ENCODE results near the gene ACVR1B.

Gene ACVR1B

DNA sequence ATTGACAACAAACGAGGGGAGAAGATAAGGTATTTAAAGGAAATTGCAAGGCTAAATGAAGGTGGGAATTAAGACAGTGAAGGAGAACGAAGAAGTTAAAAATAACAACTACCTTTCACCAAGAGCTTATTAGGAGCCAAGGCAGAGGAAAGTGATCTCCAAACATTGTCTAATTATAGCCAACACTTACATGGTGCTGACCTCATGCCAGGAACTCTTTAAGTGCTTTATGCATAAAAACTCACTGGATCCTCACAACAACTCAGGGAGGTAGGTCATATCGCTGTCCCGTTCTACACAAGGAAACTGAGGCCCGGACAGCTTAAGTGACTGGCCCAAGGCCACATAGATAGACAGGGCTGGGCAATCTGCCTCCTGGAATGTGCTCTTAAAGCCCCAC is 74.8 kb downstream of the ACVR1B start:
- no peak for DNase-seq

DNA sequence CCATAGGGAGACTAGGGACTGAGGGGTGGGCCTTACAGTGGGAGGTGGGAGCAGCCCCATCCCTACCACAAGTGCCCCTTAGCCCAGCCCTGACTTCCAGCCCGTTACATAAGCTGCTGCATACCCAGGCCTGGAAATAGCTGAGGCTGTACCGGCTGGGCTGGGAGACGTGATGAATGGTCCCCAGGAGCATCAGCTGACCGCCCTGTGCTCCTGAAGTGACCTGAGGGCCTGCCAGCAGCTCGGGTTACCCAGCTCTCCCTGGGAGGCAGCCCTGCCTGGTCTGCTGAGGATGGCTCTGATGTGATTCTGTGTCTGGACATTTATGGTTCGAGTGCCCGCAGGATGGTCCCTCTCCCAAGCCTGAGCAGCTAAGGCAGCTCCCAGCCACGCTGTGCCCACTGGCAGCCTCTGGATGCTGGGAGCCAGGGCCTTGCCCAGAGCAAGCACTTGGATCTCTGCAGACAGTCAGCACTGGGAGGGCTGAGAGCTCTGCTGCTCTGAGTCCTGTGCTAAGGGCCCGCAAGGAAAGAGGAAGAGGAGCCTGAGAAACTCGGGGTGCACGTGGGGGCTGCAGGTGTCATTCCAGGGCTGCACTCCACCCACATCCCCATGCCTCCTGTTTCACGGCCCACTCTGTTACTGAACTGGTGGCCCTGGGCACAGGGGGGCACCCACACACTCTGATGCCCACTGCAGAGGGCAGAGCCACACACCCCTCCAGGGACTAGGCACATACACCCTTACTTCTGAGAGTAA is 75.8 kb downstream of the ACVR1B start:
- DNase-seq = no peak

DNA sequence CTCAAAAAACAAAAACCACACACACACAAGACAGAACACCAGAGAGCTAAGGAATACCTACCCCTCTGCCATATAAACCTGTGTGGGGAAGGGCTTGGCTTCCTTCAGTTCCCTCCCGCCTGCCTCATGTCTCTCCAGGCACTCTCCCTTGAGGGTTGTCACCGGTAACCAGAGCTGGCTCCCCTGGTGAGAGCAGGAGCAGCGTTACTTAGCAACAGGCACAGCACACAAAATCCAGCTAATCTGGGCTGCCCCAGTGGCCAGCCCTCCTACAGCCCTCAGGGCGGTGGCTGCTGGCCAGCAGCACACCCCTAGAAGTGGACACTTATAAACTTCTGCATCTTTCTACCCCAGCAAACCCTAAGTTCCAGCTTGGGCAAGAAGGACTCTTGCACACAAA is 78.2 kb downstream of the ACVR1B start:
- no peak for DNase-seq

DNA sequence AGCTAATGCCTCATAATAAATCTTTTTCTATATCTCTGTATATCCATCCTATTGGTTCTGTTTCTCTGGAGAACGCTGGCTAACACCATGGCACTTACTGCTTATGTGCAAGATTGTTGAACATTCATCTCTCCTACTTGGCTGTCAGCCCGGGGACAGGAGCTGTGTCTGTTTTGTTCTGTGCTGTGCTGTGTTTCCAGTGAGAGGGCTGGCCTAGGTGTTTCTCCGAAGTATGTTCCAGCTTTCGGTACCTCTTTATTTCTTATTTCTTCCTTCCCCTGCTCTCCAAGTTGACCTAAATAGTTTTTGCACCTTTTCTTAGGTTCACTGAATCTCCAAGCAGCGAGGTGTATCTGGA is 80.9 kb downstream of the ACVR1B start:
- no peak for DNase-seq

DNA sequence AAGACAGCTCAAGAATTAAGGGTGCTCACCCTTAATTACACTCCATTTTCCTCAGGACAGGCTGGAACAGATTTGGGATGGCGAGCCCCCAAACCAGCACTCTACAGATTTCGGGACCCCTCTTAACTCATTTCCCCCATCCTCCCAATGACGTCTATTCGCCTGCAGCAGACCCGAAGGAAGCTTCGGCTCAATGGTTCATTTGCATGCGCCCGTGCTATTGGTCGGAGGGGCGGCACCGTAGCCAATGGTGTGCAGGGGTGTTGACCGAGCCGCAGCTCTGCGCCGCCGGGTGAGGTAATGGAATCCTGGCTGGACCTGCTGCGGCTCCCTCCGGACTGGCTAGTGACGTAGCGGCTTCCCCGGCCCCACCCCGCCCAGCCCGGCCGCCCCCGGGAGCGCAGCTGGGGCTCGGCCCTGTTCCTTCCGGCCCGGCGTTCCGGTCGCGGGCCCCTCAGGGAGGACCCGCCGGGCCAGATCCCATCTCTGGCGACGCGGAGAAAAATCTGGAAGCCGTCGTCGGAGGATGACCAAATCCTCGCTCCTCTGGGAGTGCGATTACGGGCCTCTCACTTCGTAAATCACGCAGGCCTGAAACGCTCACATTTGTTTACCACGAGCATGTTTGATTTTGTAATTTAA is 81.4 kb downstream of the ACVR1B start:
- peak; percentile 87 for DNase-seq

DNA sequence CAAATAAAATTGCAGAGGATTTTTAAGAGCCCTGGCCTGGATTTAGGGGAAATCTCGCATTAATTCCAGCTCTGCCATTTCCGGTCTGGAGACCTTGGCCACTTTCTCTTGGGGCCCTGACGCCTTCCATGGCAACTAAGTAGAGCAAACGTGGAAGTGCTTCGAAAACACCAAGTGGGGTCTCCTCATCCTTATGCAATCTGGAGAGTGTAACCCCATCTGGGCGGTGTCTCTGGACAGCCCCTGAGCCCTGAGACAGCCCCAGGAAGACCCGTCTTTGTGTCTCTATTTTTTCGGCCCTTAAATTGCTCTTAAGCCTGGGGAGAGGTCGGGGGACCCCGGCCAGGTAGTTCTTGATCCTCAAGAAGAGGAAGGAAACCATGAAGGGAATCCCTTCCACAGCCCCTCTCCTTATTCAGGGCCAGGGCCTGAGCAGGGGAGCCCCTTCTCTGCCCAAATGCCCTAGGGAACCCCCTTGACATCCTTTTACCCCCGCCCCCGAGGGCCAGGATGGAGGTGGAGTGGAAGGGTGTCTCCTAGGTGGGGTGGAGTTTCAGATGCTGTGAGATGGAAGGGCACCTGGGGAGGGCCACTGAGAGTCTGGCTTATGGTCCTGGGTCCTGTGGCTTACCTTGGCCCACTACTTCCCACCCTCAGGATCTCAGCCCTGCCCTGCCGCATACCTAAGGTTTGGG is 82.1 kb downstream of the ACVR1B start:
- no peak for DNase-seq

DNA sequence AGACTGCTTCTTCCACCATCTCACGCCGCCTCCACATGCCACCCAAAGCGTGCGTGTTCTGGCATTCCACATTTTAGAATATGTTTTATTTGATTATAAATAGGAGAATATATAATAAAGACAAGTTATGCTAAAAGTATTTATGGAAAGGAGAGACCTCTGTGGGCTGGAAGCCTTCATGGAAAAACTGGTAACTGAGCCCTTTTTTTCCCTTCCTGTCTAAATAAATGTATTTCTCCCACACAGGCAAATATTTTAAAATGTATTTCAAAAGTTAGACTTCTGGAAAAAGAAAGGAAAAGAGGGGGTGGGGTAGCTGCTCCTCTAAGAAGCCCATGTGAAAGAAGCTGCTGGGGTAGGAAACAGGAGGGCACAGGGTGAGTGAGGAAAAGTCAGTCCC is 83.7 kb downstream of the ACVR1B start:
- DNase-seq = no peak

DNA sequence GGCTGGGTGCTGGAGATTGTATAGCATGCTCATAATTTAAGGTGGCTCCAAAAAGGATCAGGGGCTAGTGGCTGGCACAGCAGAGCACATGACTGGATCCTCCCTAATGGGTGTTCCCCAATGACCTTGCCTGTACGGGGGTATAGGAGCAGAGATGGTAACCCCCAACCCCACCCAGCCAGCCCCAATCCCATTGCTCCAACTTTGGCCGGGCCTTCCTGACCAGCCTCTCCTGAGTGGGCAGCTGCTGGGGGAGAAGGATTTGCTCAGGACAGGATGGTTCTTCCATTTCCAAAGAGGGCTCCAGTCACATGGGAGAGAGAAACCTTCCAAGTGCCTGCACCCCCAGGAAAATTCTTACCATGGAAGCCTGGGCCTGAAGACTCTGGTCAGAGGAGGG is 84.4 kb downstream of the ACVR1B start:
- no peak for DNase-seq

DNA sequence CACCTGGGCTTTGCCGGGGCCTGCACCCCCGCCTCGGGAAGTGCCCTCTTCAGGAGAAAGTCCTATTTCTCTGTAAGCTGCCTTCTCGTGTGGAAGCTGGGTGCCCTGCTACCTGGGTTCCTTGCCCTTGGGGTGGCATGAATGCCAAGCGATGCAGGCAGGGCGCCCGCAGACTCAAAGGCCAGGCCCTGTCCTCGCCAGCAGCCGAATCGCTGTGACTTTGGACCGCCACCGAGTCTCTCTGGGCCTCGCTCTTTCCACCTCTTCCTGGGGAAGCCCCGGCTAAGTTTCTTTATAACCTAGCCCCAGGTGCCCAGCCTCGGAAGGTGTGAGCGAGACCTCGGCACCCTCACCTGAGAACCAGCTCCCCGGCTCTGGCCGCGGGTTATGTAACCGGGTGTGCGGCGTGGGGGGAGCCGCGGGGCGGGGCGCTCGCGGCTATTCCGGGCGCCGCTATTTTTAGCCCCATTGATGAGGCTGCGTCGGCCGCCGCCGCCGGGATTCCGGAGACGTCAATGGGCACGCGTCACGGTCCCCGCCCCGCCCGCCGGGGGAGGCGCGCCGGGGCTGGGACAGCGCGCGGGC is 85.2 kb downstream of the ACVR1B start:
- DNase-seq = peak; percentile 80

DNA sequence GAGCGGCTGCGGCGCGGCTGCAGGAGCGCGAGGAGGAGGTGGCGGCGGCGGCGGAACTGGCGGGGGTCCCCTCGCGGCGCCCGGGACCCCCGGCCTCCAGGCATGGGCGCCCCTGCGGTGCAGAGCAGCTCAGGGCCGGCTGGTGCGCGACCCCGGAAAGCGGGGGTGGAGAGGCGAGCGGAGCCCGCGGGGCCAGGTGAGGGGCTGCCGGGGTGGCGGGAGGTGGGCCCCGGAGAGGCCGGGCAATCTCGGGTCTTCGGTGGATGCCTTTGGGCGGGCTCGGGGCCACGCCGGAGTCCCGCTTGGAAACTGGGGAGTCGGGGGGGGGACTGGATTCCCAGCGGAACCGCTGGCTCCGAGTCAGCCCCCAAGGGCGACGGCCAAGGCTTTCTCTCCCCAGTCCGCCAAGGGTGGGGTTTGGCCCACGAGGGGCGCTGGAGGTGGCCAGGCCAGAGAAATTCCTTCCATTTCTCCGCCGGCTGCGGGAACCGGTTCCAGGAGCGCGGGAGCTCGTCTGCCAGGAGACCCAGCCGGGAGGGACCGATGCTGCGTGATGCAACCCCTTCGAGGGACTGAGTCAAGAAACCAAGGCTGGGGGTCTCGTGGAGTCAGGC is 85.9 kb downstream of the ACVR1B start:
- DNase-seq = no peak

DNA sequence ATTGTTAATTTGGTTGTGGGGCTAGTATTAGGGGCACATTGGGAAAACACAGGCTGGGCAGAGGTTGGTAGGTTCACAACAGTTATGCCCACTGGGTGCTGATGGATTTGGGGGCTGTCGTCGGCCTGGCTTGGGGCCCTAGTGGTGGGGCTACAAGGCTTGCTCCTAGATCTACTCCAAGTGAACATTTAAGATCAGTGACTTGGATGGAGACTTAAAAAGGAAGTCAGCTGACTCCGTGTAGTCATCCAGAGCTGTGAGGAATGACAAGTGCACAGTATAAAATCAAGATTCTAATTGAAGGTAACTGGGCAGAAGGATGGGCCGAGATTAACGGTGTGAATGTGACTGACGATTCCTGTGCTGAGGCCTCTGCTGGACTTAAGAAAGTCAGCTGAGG is 86.9 kb downstream of the ACVR1B start:
- no peak for DNase-seq

DNA sequence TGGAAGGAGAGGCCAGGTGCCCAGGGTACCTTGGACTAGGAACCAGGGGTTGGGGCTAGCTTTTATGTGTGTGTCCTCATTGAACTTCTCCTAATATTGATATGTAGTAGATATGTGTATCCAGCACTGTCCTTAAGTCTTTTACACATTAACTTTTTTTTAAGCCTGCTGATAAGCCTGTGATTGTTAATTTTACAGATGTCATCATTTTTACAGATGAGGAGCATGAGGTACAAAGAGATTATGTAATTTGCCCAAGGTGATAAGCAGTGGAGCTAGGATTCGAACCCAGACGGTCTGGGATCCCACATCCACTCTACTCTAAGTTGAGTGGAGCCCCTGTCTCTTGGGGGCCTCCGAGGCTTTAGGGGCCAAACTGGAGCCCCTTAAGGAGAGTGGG is 89.5 kb downstream of the ACVR1B start:
- no peak for DNase-seq

DNA sequence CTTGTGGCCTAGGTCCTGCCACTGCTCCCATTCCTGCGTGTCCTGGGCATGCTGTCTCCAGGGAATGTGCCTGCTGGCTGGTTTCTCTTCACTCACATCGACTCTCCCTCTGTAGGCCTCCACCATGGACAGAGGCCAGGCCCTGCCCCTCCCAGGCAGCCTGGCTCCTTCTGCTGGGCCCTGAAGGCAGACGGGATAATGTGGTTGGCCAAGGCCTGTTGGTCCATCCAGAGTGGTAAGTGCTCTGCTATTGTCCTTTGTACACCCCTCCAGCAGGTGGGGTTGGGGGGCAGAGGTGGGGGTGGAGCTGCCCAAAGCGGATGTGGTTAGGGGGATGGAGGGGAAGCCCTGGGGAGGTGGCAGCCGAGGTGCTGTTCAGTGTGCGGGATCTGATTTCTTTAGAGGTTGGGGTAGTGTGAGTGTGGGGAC is 90.2 kb downstream of the ACVR1B start:
- peak; percentile 47 for DNase-seq

DNA sequence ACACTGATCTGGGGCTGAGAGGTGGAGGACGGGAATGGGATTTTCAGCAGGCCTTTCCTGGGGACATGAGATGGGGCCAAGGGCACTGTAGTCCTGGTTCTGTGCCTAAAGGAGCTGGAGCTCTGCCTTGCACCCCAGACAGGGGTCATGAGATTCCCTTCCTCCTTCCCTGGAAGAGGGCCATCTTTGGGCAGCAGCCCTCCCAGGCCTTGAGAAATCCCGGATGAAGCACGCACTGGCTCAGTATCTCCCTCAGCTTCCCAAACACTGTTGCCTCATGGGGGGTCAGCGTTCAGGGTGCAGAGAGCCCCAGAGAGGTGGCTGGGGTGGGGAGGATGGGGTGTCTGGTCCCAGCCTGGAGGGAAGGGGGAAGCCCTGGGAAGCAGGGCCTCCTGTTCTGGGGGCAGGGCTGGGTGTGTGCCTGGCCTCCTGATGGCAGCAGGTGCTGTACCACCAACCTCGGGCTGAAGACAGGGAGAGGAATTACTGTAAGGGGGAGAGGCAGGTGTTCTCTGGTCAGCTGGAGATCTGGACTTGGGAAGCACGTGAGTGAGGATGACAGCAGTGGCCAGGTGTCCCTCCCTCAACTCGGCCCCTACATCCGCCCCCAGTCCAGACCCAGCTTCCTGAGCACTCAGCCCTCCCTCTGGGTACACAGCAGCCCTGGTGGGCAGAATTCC is 91.3 kb downstream of the ACVR1B start:
- DNase-seq = no peak

DNA sequence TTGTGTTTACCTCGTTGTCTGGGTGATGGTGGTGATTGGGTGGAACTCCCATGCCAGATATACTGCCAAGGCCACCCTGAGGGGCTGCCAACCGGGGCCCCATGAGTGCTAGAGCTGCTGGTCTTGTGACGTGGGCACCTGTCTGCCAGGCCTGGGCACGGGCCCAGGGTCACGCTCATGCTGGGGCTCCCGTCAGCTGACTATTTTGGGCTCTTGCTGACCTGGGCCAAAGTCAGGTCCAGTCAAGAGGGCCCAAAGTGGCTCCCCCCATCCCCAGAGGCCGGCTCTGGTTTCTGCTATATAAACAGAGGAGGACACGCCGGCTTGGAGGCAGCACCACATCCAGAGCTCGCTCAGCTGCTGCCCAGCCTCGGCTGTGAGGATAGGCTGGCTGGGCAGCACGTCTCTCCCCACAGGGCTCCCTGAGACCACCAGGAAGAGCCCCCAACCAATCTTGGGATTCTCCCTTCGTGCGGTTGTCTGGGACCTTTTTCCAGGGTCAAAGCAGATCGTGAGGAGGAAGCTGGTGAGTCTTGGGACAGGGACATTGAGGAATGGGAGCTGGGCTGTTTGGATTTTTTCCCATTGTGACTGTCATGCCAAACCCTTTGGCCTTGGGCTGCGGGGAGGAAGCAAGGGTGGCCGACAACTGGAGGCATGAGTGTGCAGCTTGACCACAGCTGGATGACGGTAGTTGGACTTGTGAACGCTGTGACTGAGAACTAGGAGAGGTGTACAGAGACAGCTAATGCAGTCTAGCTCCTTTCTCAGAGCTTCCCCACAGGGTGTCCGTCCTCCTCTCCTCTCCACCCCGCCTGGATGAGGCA is 92.1 kb downstream of the ACVR1B start:
- no peak for DNase-seq

DNA sequence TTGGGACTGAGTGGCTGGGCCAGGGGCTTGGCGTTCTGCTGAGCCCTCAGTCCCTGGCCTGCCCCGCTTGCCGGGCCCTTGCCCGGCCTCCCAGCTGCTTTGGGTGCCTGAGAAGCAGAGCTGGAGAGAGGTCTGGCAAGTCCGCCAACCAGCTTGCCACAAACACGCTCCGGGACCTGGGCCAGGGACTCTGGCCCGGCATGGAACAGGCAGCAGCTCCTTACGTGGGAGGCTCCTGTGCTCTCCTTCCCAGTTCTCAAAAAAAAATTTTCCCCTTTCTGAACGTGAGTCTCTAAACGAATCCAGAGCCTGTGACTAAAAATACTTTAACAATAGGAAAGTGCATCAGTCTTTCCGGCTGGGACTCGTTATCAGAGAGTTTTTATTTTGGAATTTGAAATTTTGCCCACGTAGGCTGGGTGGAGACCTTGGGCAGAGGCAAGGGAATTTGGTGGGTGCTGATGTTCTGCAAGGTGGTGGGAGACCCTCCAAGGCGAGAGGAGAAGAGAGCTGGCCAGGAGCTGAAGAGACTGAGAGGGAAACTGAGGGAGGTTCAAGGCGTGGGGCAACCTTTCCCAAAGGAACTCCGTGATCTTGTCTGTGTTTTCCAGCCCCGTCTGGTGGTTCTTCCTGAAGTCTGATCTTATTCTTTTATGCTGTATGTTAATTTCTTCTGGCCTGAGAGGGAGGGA is 92.9 kb downstream of the ACVR1B start:
- no peak for DNase-seq

DNA sequence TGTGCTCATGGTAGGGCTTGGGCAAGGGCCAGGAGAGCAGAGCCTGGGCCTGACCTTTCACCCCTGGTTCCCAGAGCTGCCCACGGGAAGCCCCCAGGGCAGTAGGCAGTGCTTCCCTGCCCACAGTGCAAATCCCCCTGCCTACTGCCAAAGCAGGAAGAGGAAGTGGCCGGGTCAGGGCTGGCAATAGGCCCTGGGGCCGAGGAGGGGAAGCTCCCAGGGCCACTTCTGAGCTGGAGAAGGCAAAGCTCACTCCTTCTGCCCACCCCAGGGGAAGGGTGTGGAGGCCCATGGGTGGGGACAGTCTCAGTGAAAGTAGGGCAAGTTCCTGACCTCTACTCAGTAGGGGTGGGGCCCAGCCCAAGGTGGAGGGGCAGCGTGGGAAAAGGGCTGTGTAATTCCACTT is 94.3 kb downstream of the ACVR1B start:
- DNase-seq = no peak
